HepG2 (cell line): ENCODE measurements around the gene GPR37L1. TPM values are rescaled to one million over a fixed set of nuclear protein-coding genes. Genes with fewer than 3 reads are reported as not detected.

Experiments used
- ATAC-seq: fragments of 200-7000 bp; cut with Tn5 transposase; 3 replicates; pipeline ENCODE4 v1.9.1; 2020; ENCODE audit warnings: mild to moderate bottlenecking, moderate library complexity
- BruUV-seq: library from RNA; stranded (reverse); fragments of 400-500 nt; replicated peaks from 2 replicates; lab custom pipeline; 2021; lab: Mats Ljungman, UMichigan
- CTCF ChIA-PET: fragments of 300-600 bp; formaldehyde crosslinking; extraction: SDS; loops from one replicate; lab custom pipeline; 2021; ENCODE audit warnings: low total read pairs, inconsistent platforms, low intra/inter-chr PET ratio; lab: Yijun Ruan, JAX
- POLR2A ChIA-PET: fragments of 350-600 bp; sonication (Branson Sonifier 250); formaldehyde crosslinking; loops from one replicate; lab custom pipeline; 2020; ENCODE audit warnings: antibody characterized with exemption, inconsistent platforms; lab: Yijun Ruan, JAX
- DNase-seq: peaks from one replicate; pipeline ENCODE4 v3.0.0-alpha.2; 2015; ENCODE audit warnings: low spot score
- FAIRE-seq: peaks from 3 replicates; lab custom pipeline; 2011; peaks lifted over from hg19 to GRCh38; lab: Jason Lieb, UNC
- H2AFZ ChIP-seq: one replicate; pipeline ENCODE4 v1.6.1; 2011; ENCODE audit warnings: low read length, inconsistent platforms
- H3K27ac ChIP-seq: fragments of 300-600 bp; 3 replicates; pipeline ENCODE4 v1.8.0; 2011; ENCODE audit warnings: mixed run types, mild to moderate bottlenecking, mixed read lengths, low read length, inconsistent platforms; ENCODE audit not compliant: insufficient read depth; ENCODE audit errors: extremely low read length
- H3K27me3 ChIP-seq, 2 experiments: fragments of 200-600 bp in 1 of 2; 2 replicates in 1 of 2; 3 replicates in 1 of 2; pipeline versions ENCODE4 v1.6.0 to v1.8.0; 2011; ENCODE audit warnings: low read length in 2 of 2, mild to moderate bottlenecking in 2 of 2, moderate library complexity in 2 of 2, inconsistent platforms in 1 of 2; ENCODE audit not compliant: insufficient read depth in 2 of 2, control insufficient read depth in 1 of 2
- H3K36me3 ChIP-seq, 2 experiments: fragments of 200-600 bp in 1 of 2; replicated peaks in 1 of 2; 2 replicates in 1 of 2; 3 replicates in 1 of 2; pipeline versions ENCODE4 v1.5.1 to v1.8.0; 2011; ENCODE audit warnings: low read length in 2 of 2, inconsistent platforms in 1 of 2; ENCODE audit not compliant: insufficient read depth in 2 of 2, control insufficient read depth in 1 of 2
- H3K4me1 ChIP-seq: 2 replicates; pipeline ENCODE4 v1.5.1; 2012; ENCODE audit warnings: low read length, inconsistent platforms; ENCODE audit not compliant: insufficient read depth
- H3K4me2 ChIP-seq: 2 replicates; pipeline ENCODE4 v1.6.0; 2011; ENCODE audit warnings: low read depth, low read length, inconsistent platforms
- H3K4me3 ChIP-seq, 3 experiments: fragments of 200-600 bp in 1 of 3; sonication (generic), shearing (Covaris generic) in 1 of 3; replicated peaks in 1 of 3; 2 replicates each; pipeline ENCODE4 v1.5.1; 2011 to 2016; ENCODE audit warnings: low read length in 3 of 3, inconsistent platforms in 2 of 3, low read depth in 2 of 3, mild to moderate bottlenecking in 2 of 3, control low read depth in 1 of 3, mixed read lengths in 1 of 3; ENCODE audit not compliant: insufficient read depth in 1 of 3
- H3K79me2 ChIP-seq: one replicate; pipeline ENCODE4 v1.6.1; 2011; ENCODE audit warnings: low read length, inconsistent platforms; ENCODE audit not compliant: insufficient read depth
- H3K9ac ChIP-seq: 2 replicates; pipeline ENCODE4 v1.6.0; 2011; ENCODE audit warnings: mild to moderate bottlenecking, low read depth, low read length, inconsistent platforms; ENCODE audit not compliant: insufficient read depth
- H3K9me3 ChIP-seq: 2 replicates; pipeline ENCODE4 v1.5.1; 2012; ENCODE audit warnings: mild to moderate bottlenecking, low read length
- H4K20me1 ChIP-seq: 2 replicates; pipeline ENCODE4 v1.6.0; 2011; ENCODE audit warnings: inconsistent platforms, mild to moderate bottlenecking, low read length, moderate library complexity; ENCODE audit not compliant: insufficient read depth
- AHDC1 ChIP-seq: sonication (generic); formaldehyde crosslinking; IDR thresholded peaks from 2 replicates; pipeline ENCODE4 v1.5.1; 2020; ENCODE audit warnings: mild to moderate bottlenecking, missing genetic modification reagents, borderline replicate concordance
- EED ChIP-seq: sonication (generic); formaldehyde crosslinking; IDR thresholded peaks from 2 replicates; pipeline ENCODE4 v1.5.0; 2020; ENCODE audit warnings: mild to moderate bottlenecking, missing genetic modification reagents
- EZH2 ChIP-seq: conservative IDR thresholded peaks from 2 replicates; pipeline ENCODE4 v1.6.1; 2012; ENCODE audit warnings: mild to moderate bottlenecking, low read depth, low read length, moderate library complexity
- KLF15 ChIP-seq: sonication (generic); formaldehyde crosslinking; IDR thresholded peaks from 2 replicates; pipeline ENCODE4 v1.8.1; 2023; ENCODE audit warnings: borderline replicate concordance, mild to moderate bottlenecking, inconsistent platforms, missing genetic modification reagents, mixed read lengths
- ONECUT2 ChIP-seq: sonication (generic); formaldehyde crosslinking; IDR thresholded peaks from 2 replicates; pipeline ENCODE4 v1.4.0; 2020; ENCODE audit warnings: missing genetic modification reagents
- PHB2 ChIP-seq: fragments of 450-650 bp; IDR thresholded peaks from 2 replicates; pipeline ENCODE4 v1.6.1; 2018; ENCODE audit not compliant: partially characterized antibody
- SETDB1 ChIP-seq: sonication (generic); formaldehyde crosslinking; IDR thresholded peaks from 2 replicates; pipeline ENCODE4 v1.5.1; 2020; ENCODE audit warnings: missing genetic modification reagents, mild to moderate bottlenecking, borderline replicate concordance
- TBX3 ChIP-seq: fragments of 450-650 bp; IDR thresholded peaks from 2 replicates; pipeline ENCODE4 v1.6.1; 2017; ENCODE audit warnings: antibody characterized with exemption, mild to moderate bottlenecking, inconsistent platforms, borderline replicate concordance
- TP53 ChIP-seq: sonication (generic); formaldehyde crosslinking; conservative IDR thresholded peaks from 2 replicates; pipeline ENCODE4 v1.4.0; 2020; ENCODE audit warnings: missing genetic modification reagents
- WIZ ChIP-seq: sonication (generic); formaldehyde crosslinking; IDR thresholded peaks from 2 replicates; pipeline ENCODE4 v1.5.1; 2020; ENCODE audit warnings: mild to moderate bottlenecking, missing genetic modification reagents
- ZBTB14 ChIP-seq: sonication (generic); formaldehyde crosslinking; IDR thresholded peaks from 2 replicates; pipeline ENCODE4 v1.4.0; 2020; ENCODE audit warnings: missing genetic modification reagents
- ZMAT3 ChIP-seq: sonication (generic); formaldehyde crosslinking; conservative IDR thresholded peaks from 2 replicates; pipeline ENCODE4 v1.7.0; 2021; ENCODE audit warnings: missing genetic modification reagents
- ZNF549 ChIP-seq: sonication (generic); formaldehyde crosslinking; IDR thresholded peaks from 2 replicates; pipeline ENCODE4 v1.5.0; 2020; ENCODE audit warnings: missing genetic modification reagents
- ZNF570 ChIP-seq: sonication (generic); formaldehyde crosslinking; IDR thresholded peaks from 2 replicates; pipeline ENCODE4 v1.4.0; 2020; ENCODE audit warnings: mild to moderate bottlenecking, missing genetic modification reagents, borderline replicate concordance
- ZNF605 ChIP-seq: sonication (generic); formaldehyde crosslinking; IDR thresholded peaks from 2 replicates; pipeline ENCODE4 v1.8.0; 2022; ENCODE audit warnings: mild to moderate bottlenecking, missing genetic modification reagents
- WGBS: methylation state at CpG from one replicate; pipeline ENCODE4 v1.1.6; 2017; ENCODE audit warnings: low lambda C conversion rate; 5-methylcytosine and 5-hydroxymethylcytosine counted together
- in situ Hi-C: cut with HindIII; loops from 2 replicates; pipeline ENCODE4 v1.10.0; 2017; ENCODE audit warnings: low pct_unique_long_range_greater_than_20kb; ENCODE audit not compliant: extremely low pct_ligation_motif_present
- intact Hi-C: fragments of 100-400 bp; cut with micrococcal nuclease; formaldehyde crosslinking; loops from one replicate; pipeline ENCODE4 v1.10.0; 2022; ENCODE audit not compliant: unreplicated experiment
- polyA plus RNA-seq, 8 experiments: library from polyadenylated mRNA; depleted of rRNA in 3 of 8; stranded (reverse) in 7 of 8; unstranded in 1 of 8; fragments of >200 nt; fragmentation: Illumina TruSeq in 4 of 8; extraction: Trizol in 4 of 8; gene quantifications; 2 replicates each; pipeline versions ENCODE4 v1.2.1 to v1.2.3, GENCODE V29; 2011 to 2016; ENCODE audit warnings: low read depth in 4 of 8, missing spikeins in 1 of 8, mixed read lengths in 1 of 8; ENCODE audit not compliant: insufficient read depth in 1 of 8
- total RNA-seq, 5 experiments: library from RNA; depleted of rRNA; stranded (reverse); fragments of >200 nt; fragmentation: Illumina TruSeq; extraction: Trizol; gene quantifications; 2 replicates each; pipeline ENCODE4 v1.2.3, GENCODE V29; 2016; ENCODE audit warnings: low read depth in 1 of 5

Gene GPR37L1
- total and polyA plus RNA-seq, 2 of the 13 experiments (the other 11 are each of a cell fraction or from before 2014, with no cell fraction given): 0.13 TPM; not detected in 1

GRCh38 chr1:202146279-202146678, 23.6 kb downstream of the GPR37L1 start (continued):
- TF ChIP-seq ZBTB14 (no peak), ONECUT2 (CRISPR knock-in tag) (no peak), ZNF549 (CRISPR knock-in tag) (no peak)

- DNase-seq: no peak
- Histone ChIP-seq H3K4me3 (no peak overlapping the region), H3K4me1 (peaks cover 26% of the 10 kb centered on the region), H3K79me2 (no peaks in the 10 kb centered on the region), H3K4me2 (no peak overlapping the region)
- WGBS: 67% methylated on average over 1 of the region's 3 CpGs
- TF ChIP-seq EED (CRISPR knock-in tag) (no peak), PHB2 (no peak), ZNF605 (no peak), KLF15 (no peak), ZMAT3 (CRISPR knock-in tag) (no peak), TP53 (CRISPR knock-in tag) (no peak), ZNF570 (CRISPR knock-in tag) (no peak), WIZ (CRISPR knock-in tag) (no peak), TBX3 (no peak), SETDB1 (CRISPR knock-in tag) (no peak), AHDC1 (CRISPR knock-in tag) (no peak), EZH2 (no peak)
- TF ChIP-seq, all 625 proteins: peak for 0
- in situ Hi-C loops: no loop called here
- intact Hi-C loops: no loop called here
- BruUV-seq: no TSS peak
- Histone ChIP-seq H2AFZ (no peak overlapping the region), H3K9me3 (no peaks in the 10 kb centered on the region), H4K20me1 (peaks cover 8% of the 10 kb centered on the region; the same call in 1 of the 2 replicates), H3K27me3 (peaks cover 0 to 59% of the 10 kb centered on the region in 2 experiments; a peak in 4 of 5 replicates), H3K27ac (no peak overlapping the region), H3K9ac (no peak overlapping the region), H3K36me3 (no peaks in the 10 kb centered on the region)
- no peak for ATAC-seq
- no peak for FAIRE-seq
- ChIA-PET CTCF (no interaction called here), POLR2A (no interaction called here)
These were observed 24.3 kb downstream of the GPR37L1 start for GRCh38 chr1:202146993-202147392.
